Prostate gland (tissue), 2 donors: ENCODE data around the gene PDZRN3. TPM values are rescaled to one million over a fixed set of nuclear protein-coding genes. Genes with fewer than 3 reads are reported as not detected.

Source experiments
- DNase-seq: peaks from one replicate; pipeline ENCODE4 v3.0.0-alpha.2; 2019; ENCODE audit warnings: low spot score
- H3K27ac ChIP-seq, 2 donors: fragments of 200-600 bp; sonication (generic); 2 replicates each; pipeline ENCODE4 v1.5.1; 2017 to 2019
- H3K27me3 ChIP-seq: fragments of 200-600 bp; sonication (generic); replicated peaks from 2 replicates; pipeline ENCODE4 v1.5.1; 2019; ENCODE audit not compliant: insufficient read depth
- H3K36me3 ChIP-seq, 2 donors: fragments of 200-600 bp; sonication (generic); 1 replicate in 1 of 2; 2 replicates in 1 of 2; pipeline versions ENCODE4 v1.5.1 to v1.8.1; 2017 to 2019
- H3K4me1 ChIP-seq: fragments of 200-600 bp; sonication (generic); replicated peaks from 2 replicates; pipeline ENCODE4 v1.5.1; 2019
- H3K4me3 ChIP-seq, 2 donors: fragments of 200-600 bp; sonication (generic); 2 replicates each; pipeline ENCODE4 v1.5.1; 2017 to 2019
- H3K9me3 ChIP-seq: fragments of 200-600 bp; sonication (generic); 2 replicates; pipeline ENCODE4 v1.5.1; 2017
- POLR2A ChIP-seq: fragments of 450-650 bp; IDR thresholded peaks from one replicate; pipeline ENCODE4 v1.6.1; 2016; ENCODE audit warnings: antibody characterized with exemption, mild to moderate bottlenecking
- POLR2AphosphoS5 ChIP-seq: sonication (generic); formaldehyde crosslinking; IDR thresholded peaks from one replicate; pipeline ENCODE4 v1.6.1; 2017; ENCODE audit warnings: antibody characterized with exemption
- WGBS: methylation state at CpG from one replicate; pipeline ENCODE4 v1.1.5; 2018; 5-methylcytosine and 5-hydroxymethylcytosine counted together
- intact Hi-C: fragments of 100-400 bp; cut with DNase I; formaldehyde crosslinking; loops from one replicate; pipeline ENCODE4 v1.14.2; 2022
- small RNA-seq, 2 donors: library from RNA; depleted of rRNA; stranded (forward); fragments of <200 nt; gene quantifications; one replicate each; pipeline ENCODE3, GENCODE V24; 2016
- total RNA-seq, 2 donors: library from RNA; depleted of rRNA; stranded (reverse); fragments of >200 nt; gene quantifications; one replicate each; pipeline ENCODE4 v1.1.0, GENCODE V29; 2016
- TF ChIP-seq, protein P1 (sequence below), 4 experiments: fragments of 200-600 bp in 2 of 4; fragments of 450-650 bp in 2 of 4; sonication (generic) in 2 of 4; IDR thresholded peaks; 1 replicate in 3 of 4; 2 replicates in 1 of 4; pipeline ENCODE4 v1.5.1; 2016 to 2019; ENCODE audit warnings: antibody characterized with exemption in 4 of 4, mild to moderate bottlenecking in 2 of 4, moderate library complexity in 2 of 4

Gene PDZRN3
- total RNA-seq, 2 donors from 2014 or later = 80.9 to 143 TPM

DNA sequence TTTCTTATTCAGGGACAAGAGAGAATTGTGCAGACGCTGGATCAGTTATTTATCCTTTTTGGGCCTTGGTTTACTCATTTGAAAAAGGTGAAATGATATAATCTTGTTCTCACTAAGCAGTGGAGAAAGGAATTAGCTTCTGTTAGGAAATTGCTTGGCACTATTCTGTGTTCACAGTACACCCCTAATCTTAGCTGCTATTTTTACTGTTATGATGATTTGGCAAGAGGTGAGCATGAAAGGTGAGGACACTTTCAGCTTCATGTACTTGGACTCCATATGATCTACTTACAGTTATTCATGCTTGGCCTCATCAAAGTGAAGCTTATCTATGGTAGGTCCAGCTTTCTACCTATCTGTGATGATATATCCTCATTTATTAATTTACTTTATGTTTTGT, 282.7 kb downstream of the PDZRN3 start:
- no peak for DNase-seq
- TF ChIP-seq POLR2A (no peak), POLR2AphosphoS5 (no peak)
- TF ChIP-seq, protein P1, sequence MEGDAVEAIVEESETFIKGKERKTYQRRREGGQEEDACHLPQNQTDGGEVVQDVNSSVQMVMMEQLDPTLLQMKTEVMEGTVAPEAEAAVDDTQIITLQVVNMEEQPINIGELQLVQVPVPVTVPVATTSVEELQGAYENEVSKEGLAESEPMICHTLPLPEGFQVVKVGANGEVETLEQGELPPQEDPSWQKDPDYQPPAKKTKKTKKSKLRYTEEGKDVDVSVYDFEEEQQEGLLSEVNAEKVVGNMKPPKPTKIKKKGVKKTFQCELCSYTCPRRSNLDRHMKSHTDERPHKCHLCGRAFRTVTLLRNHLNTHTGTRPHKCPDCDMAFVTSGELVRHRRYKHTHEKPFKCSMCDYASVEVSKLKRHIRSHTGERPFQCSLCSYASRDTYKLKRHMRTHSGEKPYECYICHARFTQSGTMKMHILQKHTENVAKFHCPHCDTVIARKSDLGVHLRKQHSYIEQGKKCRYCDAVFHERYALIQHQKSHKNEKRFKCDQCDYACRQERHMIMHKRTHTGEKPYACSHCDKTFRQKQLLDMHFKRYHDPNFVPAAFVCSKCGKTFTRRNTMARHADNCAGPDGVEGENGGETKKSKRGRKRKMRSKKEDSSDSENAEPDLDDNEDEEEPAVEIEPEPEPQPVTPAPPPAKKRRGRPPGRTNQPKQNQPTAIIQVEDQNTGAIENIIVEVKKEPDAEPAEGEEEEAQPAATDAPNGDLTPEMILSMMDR (IDR thresholded peaks at IDR 0.05) = no peak
- no peaks in the 10 kb centered on the region for H3K9me3 ChIP-seq
- H3K36me3 ChIP-seq = no peaks in the 10 kb centered on the region
- no peaks in the 10 kb centered on the region for H3K27me3 ChIP-seq
- 59% methylated on average over 1 of the region's 1 CpG for WGBS
- no peak overlapping the region for H3K4me3 ChIP-seq
- H3K27ac ChIP-seq = no peak overlapping the region
- H3K4me1 ChIP-seq = no peaks in the 10 kb centered on the region
- intact Hi-C loops = no loop called here

DNA sequence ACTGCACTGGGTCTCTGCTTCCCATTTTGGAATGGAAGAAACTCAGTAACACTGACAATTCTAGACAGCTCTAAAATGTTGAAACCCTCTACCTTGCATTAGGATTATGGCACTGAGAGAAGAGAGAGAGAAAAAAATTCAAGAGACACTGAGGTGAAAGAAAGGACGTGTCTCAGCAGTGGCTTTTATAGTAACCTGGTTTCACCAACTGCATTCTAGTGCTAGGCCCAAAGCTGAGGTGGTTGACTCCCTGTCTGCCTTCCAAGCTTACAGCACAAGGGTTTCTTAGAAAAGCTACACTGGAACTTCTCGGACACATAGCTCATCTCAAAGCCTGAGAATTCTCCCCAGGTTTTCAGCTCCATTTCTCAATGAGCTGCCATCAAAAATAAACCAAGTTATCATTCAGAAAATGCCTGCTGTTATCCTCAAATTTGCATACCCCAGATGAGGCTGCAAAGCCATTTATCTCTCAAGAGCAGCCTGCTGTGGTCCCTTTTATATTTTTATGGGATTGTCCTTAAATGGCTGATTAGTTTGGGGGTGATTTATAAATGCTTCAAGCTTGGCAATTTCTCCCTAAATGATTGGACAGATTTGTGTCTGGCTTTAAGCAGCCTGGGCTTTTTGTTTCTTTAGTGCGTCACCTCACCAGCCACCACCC, 283.3 kb downstream of the PDZRN3 start:
- DNase-seq = no peak
- H3K27me3 ChIP-seq = no peaks in the 10 kb centered on the region
- no peaks in the 10 kb centered on the region for H3K36me3 ChIP-seq
- TF ChIP-seq POLR2A (no peak), POLR2AphosphoS5 (no peak)
- TF ChIP-seq, protein P1 (IDR thresholded peaks at IDR 0.05) = no peak
- H3K27ac ChIP-seq = no peak overlapping the region
- no peak overlapping the region for H3K4me3 ChIP-seq
- no peaks in the 10 kb centered on the region for H3K4me1 ChIP-seq
- H3K9me3 ChIP-seq = no peaks in the 10 kb centered on the region
- 74% methylated on average over 3 of the region's 3 CpGs for WGBS
- intact Hi-C loops = no loop called here

DNA sequence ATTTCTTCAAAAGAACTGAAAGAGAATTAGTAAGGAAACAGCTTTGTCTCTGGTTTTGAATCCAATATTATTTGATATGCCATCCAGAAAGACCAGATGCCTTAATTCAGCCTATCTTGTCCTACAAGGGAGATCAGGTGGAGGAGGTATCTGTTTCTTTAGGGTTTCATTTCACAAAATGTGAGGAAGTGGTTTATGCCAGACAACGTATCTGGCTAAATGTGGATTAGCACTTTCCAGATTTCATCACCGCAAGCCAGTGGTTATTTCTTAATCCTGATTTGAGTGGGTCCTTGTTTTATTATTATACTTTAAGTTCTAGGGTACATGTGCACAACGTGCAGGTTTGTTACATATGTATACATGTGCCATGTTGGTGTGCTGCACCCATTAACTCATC, 292.2 kb downstream of the PDZRN3 start:
- no peaks in the 10 kb centered on the region for H3K9me3 ChIP-seq
- intact Hi-C loops = no loop called here
- DNase-seq = no peak
- no peaks in the 10 kb centered on the region for H3K36me3 ChIP-seq
- H3K27me3 ChIP-seq = no peaks in the 10 kb centered on the region
- TF ChIP-seq, protein P1 (IDR thresholded peaks at IDR 0.05) = no peak
- H3K4me1 ChIP-seq = no peaks in the 10 kb centered on the region
- 84% methylated on average over 3 of the region's 3 CpGs for WGBS
- H3K27ac ChIP-seq = no peak overlapping the region
- H3K4me3 ChIP-seq = no peak overlapping the region

Small RNAs within 50 kb of the gene (small RNA-seq; reads per million reads assigned to genes)
- gene RNU7-119P = 0 reads per million in 2 donors
